Lung (tissue), 12 donors: ENCODE measurements around the gene THAP3. TPM values are rescaled to one million over a fixed set of nuclear protein-coding genes. Genes with fewer than 3 reads are reported as not detected.
"Not testable (repeated sequence)": the region's sequence is repeated elsewhere in the genome, so short reads cannot be mapped to it uniquely, and the experiment has no call there.

ENCODE experiments used
- ATAC-seq: fragments of 200-7000 bp; cut with Tn5 transposase; one replicate; pipeline ENCODE4 v1.9.1; 2020; ENCODE audit warnings: moderate number of reproducible peaks; ENCODE audit not compliant: insufficient read depth, low FRiP score
- DNase-seq, 3 donors: peaks; one replicate each; pipeline ENCODE4 v3.0.0-alpha.2; 2013 to 2017
- H3K27ac ChIP-seq, 2 donors: one replicate each; pipeline ENCODE4 v1.5.1; 2013; ENCODE audit warnings: mild to moderate bottlenecking in 2 of 2, moderate library complexity in 2 of 2, control low read depth in 1 of 2, inconsistent platforms in 1 of 2, low read depth in 1 of 2, low read length in 1 of 2
- H3K27me3 ChIP-seq, 3 donors: one replicate each; pipeline ENCODE4 v1.5.1; 2013; ENCODE audit warnings: low read length in 2 of 3; ENCODE audit not compliant: control insufficient read depth in 3 of 3, insufficient read depth in 3 of 3
- H3K36me3 ChIP-seq, 4 donors: one replicate each; pipeline ENCODE4 v1.5.1; 2013; ENCODE audit warnings: low read length in 4 of 4, mild to moderate bottlenecking in 1 of 4, moderate library complexity in 1 of 4; ENCODE audit not compliant: control insufficient read depth in 4 of 4, insufficient read depth in 4 of 4
- H3K4me1 ChIP-seq, 5 donors: one replicate each; pipeline ENCODE4 v1.5.1; 2013; ENCODE audit warnings: low read length in 5 of 5, mild to moderate bottlenecking in 2 of 5, moderate library complexity in 1 of 5; ENCODE audit not compliant: control insufficient read depth in 5 of 5, insufficient read depth in 5 of 5
- H3K4me3 ChIP-seq: one replicate; pipeline ENCODE4 v1.5.1; 2013; ENCODE audit warnings: mild to moderate bottlenecking, control low read depth, moderate library complexity
- H3K9ac ChIP-seq, 2 donors: one replicate each; pipeline ENCODE4 v1.5.1; 2013; ENCODE audit warnings: low read length in 2 of 2, control low read depth in 1 of 2; ENCODE audit not compliant: insufficient read depth in 1 of 2
- H3K9me3 ChIP-seq, 4 donors: one replicate each; pipeline ENCODE4 v1.5.1; 2013; ENCODE audit warnings: low read length in 3 of 4, mild to moderate bottlenecking in 1 of 4, moderate library complexity in 1 of 4; ENCODE audit not compliant: control insufficient read depth in 4 of 4, insufficient read depth in 3 of 4
- WGBS, 2 donors: extraction: QIAGEN DNeasy Blood & Tissue Kit; methylation state at CpG; one replicate each; pipeline ENCODE4 v1.1.7; 2013; 5-methylcytosine and 5-hydroxymethylcytosine counted together
- polyA plus RNA-seq, 2 donors: library from polyadenylated mRNA; stranded (reverse); fragments of 200-250 nt; gene quantifications; one replicate each; pipeline ENCODE4 v1.2.1, GENCODE V29; 2013
- total RNA-seq, 2 donors: library from RNA; depleted of rRNA in 1 of 2; stranded (reverse); fragments of >200 nt in 1 of 2; gene quantifications; one replicate each; pipeline ENCODE4 v1.2.1, GENCODE V29; 2014 to 2021
- TF ChIP-seq, protein P1 (sequence below): IDR thresholded peaks from 2 replicates; pipeline ENCODE4 v1.5.1; 2012; ENCODE audit warnings: mild to moderate bottlenecking; ENCODE audit errors: control extremely low read depth, extremely low read depth
- donor health status: control.
- donor health status: control.
- donor health status: Bipolar disorder and iron deficiency.
- donor health status: healthy.
- donor health status: DM: yes; HTN: yes; CAD: no.

The THAP3 gene
- total and polyA plus RNA-seq, 4 donors, result 12.6 to 26.5 (median 20.8) TPM

GRCh38 chr1:6635910-6636760, 11.5 kb downstream of the THAP3 start:
- Histone ChIP-seq H3K27me3 (no peaks in the 10 kb centered on the region), H3K4me3 (no peak overlapping the region), H3K36me3 (peaks cover 9 to 53% (median 42%) of the 10 kb centered on the region in 4 donors), H3K4me1 (peaks cover 0 to 5% (median 0%) of the 10 kb centered on the region in 5 donors), H3K27ac (no peak overlapping the region), H3K9me3 (no peaks in the 10 kb centered on the region), H3K9ac (no peak overlapping the region)
- DNase-seq, result no peak
- TF ChIP-seq, protein P1, sequence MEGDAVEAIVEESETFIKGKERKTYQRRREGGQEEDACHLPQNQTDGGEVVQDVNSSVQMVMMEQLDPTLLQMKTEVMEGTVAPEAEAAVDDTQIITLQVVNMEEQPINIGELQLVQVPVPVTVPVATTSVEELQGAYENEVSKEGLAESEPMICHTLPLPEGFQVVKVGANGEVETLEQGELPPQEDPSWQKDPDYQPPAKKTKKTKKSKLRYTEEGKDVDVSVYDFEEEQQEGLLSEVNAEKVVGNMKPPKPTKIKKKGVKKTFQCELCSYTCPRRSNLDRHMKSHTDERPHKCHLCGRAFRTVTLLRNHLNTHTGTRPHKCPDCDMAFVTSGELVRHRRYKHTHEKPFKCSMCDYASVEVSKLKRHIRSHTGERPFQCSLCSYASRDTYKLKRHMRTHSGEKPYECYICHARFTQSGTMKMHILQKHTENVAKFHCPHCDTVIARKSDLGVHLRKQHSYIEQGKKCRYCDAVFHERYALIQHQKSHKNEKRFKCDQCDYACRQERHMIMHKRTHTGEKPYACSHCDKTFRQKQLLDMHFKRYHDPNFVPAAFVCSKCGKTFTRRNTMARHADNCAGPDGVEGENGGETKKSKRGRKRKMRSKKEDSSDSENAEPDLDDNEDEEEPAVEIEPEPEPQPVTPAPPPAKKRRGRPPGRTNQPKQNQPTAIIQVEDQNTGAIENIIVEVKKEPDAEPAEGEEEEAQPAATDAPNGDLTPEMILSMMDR, result no peak
- 86 to 90% methylated on average over 16 of the region's 16 CpGs for WGBS, 2 donors
- ATAC-seq, result no peak

DNA sequence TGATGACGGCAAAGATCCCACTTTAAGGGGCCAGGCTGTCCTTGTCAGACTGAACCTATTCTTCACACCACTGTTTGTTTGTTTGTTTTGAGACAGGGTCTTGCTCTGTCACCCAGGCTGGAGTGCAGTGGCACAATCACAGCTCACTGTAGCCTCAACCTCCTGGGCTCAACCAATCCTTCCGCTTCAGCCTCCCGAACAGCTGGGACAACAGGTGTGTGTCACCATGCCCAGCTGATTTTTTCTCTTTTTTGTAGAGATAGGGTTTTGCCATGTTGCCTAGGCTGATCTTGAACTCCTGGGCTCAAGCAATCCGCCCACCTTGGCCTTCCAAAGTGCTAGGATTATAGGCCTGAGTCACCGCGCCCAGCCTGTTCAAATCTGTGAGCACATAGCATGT, 12.1 kb downstream of the THAP3 start:
- H3K4me1 ChIP-seq, H3K27ac ChIP-seq, H3K4me3 ChIP-seq, DNase-seq, ATAC-seq, H3K9ac ChIP-seq, H3K27me3 ChIP-seq, H3K9me3 ChIP-seq: not testable (repeated sequence)
- H3K36me3 ChIP-seq, result peaks cover 9 to 55% (median 42%) of the 10 kb centered on the region in 4 donors
- 97 to 99% methylated on average over 6 of the region's 6 CpGs for WGBS, 2 donors

GRCh38 chr1:6637770-6638169, 13.1 kb downstream of the THAP3 start:
- Histone ChIP-seq H3K9ac (no peak overlapping the region), H3K4me1 (peaks cover 0 to 5% (median 0%) of the 10 kb centered on the region in 5 donors), H3K4me3 (no peak overlapping the region), H3K9me3 (no peaks in the 10 kb centered on the region), H3K36me3 (peaks cover 9 to 57% (median 39%) of the 10 kb centered on the region in 4 donors), H3K27ac (no peak overlapping the region), H3K27me3 (no peaks in the 10 kb centered on the region)
- TF ChIP-seq, protein P1, result no peak
- 94% methylated on average over 9 of the region's 9 CpGs for WGBS, 2 donors
- ATAC-seq, result no peak
- DNase-seq, result no peak

- ATAC-seq (no peak), DNase-seq (peak; percentile 69 to 89 (median 70))
- Histone ChIP-seq H3K27me3 (no peaks in the 10 kb centered on the region), H3K4me3 (no peak overlapping the region), H3K36me3 (peaks cover 4 to 56% (median 38%) of the 10 kb centered on the region in 4 donors), H3K27ac (no peak overlapping the region), H3K4me1 (peaks cover 0 to 5% (median 0%) of the 10 kb centered on the region in 5 donors), H3K9ac (no peak overlapping the region), H3K9me3 (no peaks in the 10 kb centered on the region)
- TF ChIP-seq, protein P1, result no peak
- WGBS, 2 donors, result 83 to 89% methylated on average over 18 of the region's 18 CpGs
Measured at GRCh38 chr1:6638226-6638625, 13.6 kb downstream of the THAP3 start.

DNA sequence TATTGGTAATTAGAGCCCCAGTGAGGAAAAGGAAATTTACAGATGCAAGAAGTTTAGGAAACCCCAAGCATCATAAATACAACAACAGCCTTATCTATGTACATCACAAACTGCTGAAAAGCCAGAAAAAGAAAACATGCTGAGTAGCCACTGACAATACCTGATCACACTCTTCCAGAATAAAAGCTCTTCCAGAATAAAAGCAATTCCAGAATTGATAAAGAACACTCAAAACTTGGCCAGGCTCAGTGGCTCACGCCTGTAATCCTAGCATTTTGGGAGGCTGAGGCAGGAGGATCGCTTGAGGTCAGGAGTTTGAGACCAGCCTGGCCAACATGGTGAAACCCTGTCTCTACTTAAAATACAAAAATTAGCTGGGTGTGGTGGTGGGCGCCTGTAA, 16.2 kb downstream of the THAP3 start:
- peaks cover 17 to 50% (median 40%) of the 10 kb centered on the region in 4 donors for H3K36me3 ChIP-seq
- not testable (repeated sequence) for ATAC-seq

More for the DNA sequence above, 16.2 kb downstream of the THAP3 start:
- H3K4me3 ChIP-seq, DNase-seq, H3K9ac ChIP-seq, H3K4me1 ChIP-seq, H3K27ac ChIP-seq, H3K9me3 ChIP-seq, H3K27me3 ChIP-seq: not testable (repeated sequence)
- 92 to 96% methylated on average over 3 of the region's 3 CpGs for WGBS, 2 donors
